Gastroesophageal sphincter (tissue), 3 donors: ENCODE results near the gene LFNG.

ENCODE experiments used
- POLR2AphosphoS5 ChIP-seq: sonication (generic); formaldehyde crosslinking; IDR thresholded peaks from one replicate; pipeline ENCODE4 v1.6.1; 2017; ENCODE audit warnings: antibody characterized with exemption
- TF ChIP-seq, protein P1 (sequence below), 4 experiments: fragments of 200-600 bp in 2 of 4; fragments of 450-650 bp in 2 of 4; sonication (generic) in 1 of 4; IDR thresholded peaks; one replicate each; pipeline ENCODE4 v1.5.1; 2017 to 2019; ENCODE audit warnings: antibody characterized with exemption in 4 of 4, mild to moderate bottlenecking in 2 of 4, moderate library complexity in 2 of 4

DNA sequence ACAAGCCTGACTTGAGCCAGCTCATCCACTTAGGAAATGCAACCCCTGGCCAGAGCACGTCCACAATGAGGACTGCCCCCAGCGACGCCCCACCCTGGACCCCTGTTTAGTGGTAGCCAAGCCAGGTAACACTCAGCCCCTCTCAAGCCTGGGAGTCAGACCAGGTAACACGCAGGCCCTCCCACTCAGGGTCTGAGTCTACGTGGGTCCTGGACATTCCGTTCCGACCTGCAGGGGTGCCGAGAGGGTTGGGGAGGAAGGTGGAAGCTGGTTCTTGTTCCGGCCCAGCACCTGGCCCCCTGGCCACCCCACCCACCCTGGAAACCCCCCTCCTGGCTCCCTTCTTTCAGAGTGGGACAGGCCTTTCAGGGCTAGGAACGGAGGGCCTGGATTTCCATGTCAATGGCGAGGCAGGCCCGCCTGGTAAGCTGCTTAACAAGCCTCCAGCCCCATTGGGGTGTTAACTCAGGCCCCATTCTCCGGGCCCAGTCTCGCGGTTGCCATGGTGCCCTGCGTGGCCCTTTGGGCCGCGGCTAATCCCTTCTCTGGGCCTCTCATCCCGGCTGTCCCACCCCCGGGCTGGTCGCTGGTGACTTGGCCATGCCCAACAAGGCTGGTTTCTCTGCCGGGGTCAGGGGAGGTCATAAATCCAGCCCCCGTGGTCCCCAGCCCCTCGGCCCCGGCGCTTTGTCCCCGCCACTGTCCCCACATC lies 19.7 kb upstream of the LFNG start:
- TF ChIP-seq, protein P1, sequence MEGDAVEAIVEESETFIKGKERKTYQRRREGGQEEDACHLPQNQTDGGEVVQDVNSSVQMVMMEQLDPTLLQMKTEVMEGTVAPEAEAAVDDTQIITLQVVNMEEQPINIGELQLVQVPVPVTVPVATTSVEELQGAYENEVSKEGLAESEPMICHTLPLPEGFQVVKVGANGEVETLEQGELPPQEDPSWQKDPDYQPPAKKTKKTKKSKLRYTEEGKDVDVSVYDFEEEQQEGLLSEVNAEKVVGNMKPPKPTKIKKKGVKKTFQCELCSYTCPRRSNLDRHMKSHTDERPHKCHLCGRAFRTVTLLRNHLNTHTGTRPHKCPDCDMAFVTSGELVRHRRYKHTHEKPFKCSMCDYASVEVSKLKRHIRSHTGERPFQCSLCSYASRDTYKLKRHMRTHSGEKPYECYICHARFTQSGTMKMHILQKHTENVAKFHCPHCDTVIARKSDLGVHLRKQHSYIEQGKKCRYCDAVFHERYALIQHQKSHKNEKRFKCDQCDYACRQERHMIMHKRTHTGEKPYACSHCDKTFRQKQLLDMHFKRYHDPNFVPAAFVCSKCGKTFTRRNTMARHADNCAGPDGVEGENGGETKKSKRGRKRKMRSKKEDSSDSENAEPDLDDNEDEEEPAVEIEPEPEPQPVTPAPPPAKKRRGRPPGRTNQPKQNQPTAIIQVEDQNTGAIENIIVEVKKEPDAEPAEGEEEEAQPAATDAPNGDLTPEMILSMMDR (IDR thresholded peaks at IDR 0.05) = no peak
- no peak for TF ChIP-seq POLR2AphosphoS5
